Measurements from ENCODE around the gene DNAH5. TPM values are rescaled to one million over a fixed set of nuclear protein-coding genes. Genes with fewer than 3 reads are reported as not detected.

The DNAH5 gene
- total RNA-seq, 1 donor from 2014 or later, result 1.2 TPM

- no peaks in the 10 kb centered on the region for H3K4me1 Mint-ChIP-seq (ENCODE audit: unreplicated experiment)
- H3K4me3 Mint-ChIP-seq, result no peak overlapping the region
- no peak for TF ChIP-seq CTCF (conservative IDR thresholded peaks at IDR 0.05)
- peaks cover 8% of the 10 kb centered on the region for H3K27me3 Mint-ChIP-seq
- H3K27ac Mint-ChIP-seq, result no peak overlapping the region
- no peak for DNase-seq (ENCODE audit: extremely low spot score, unreplicated experiment)
- no peaks in the 10 kb centered on the region for H3K36me3 Mint-ChIP-seq
- H3K9me3 Mint-ChIP-seq, result no peaks in the 10 kb centered on the region
These were observed 9.6 kb downstream of the DNAH5 start for GRCh38 chr5:13934921-13935320.

- Mint-ChIP-seq H3K4me1 (ENCODE audit: unreplicated experiment) (no peaks in the 10 kb centered on the region), H3K4me3 (no peak overlapping the region), H3K27ac (no peak overlapping the region), H3K36me3 (no peaks in the 10 kb centered on the region), H3K27me3 (peaks cover 4% of the 10 kb centered on the region), H3K9me3 (no peaks in the 10 kb centered on the region)
- DNase-seq (ENCODE audit: extremely low spot score, unreplicated experiment), result no peak
- TF ChIP-seq CTCF (conservative IDR thresholded peaks at IDR 0.05), result no peak
These were observed 10.4 kb downstream of the DNAH5 start for GRCh38 chr5:13934125-13934524.

- no peak for TF ChIP-seq CTCF (conservative IDR thresholded peaks at IDR 0.05)
- no peaks in the 10 kb centered on the region for H3K4me1 Mint-ChIP-seq (ENCODE audit: unreplicated experiment)
- no peaks in the 10 kb centered on the region for H3K9me3 Mint-ChIP-seq
- peaks cover 4% of the 10 kb centered on the region for H3K27me3 Mint-ChIP-seq
- no peak overlapping the region for H3K27ac Mint-ChIP-seq
- H3K36me3 Mint-ChIP-seq, result no peaks in the 10 kb centered on the region
- no peak overlapping the region for H3K4me3 Mint-ChIP-seq
- DNase-seq (ENCODE audit: extremely low spot score, unreplicated experiment), result no peak
These were observed 11.9 kb downstream of the DNAH5 start for GRCh38 chr5:13932561-13932960.

- no peak overlapping the region for H3K4me3 Mint-ChIP-seq
- no peak for DNase-seq (ENCODE audit: extremely low spot score, unreplicated experiment)
- no peak for TF ChIP-seq CTCF (conservative IDR thresholded peaks at IDR 0.05)
- no peaks in the 10 kb centered on the region for H3K9me3 Mint-ChIP-seq
- peaks cover 4% of the 10 kb centered on the region for H3K27me3 Mint-ChIP-seq
- H3K36me3 Mint-ChIP-seq, result no peaks in the 10 kb centered on the region
- H3K4me1 Mint-ChIP-seq (ENCODE audit: unreplicated experiment), result no peaks in the 10 kb centered on the region
- no peak overlapping the region for H3K27ac Mint-ChIP-seq
These were observed 12.5 kb downstream of the DNAH5 start for GRCh38 chr5:13932011-13932410.

- DNase-seq (ENCODE audit: extremely low spot score, unreplicated experiment), result no peak
- H3K36me3 Mint-ChIP-seq, result no peaks in the 10 kb centered on the region
- no peaks in the 10 kb centered on the region for H3K9me3 Mint-ChIP-seq
- TF ChIP-seq CTCF (conservative IDR thresholded peaks at IDR 0.05), result no peak
- H3K4me1 Mint-ChIP-seq (ENCODE audit: unreplicated experiment), result no peaks in the 10 kb centered on the region
- no peak overlapping the region for H3K4me3 Mint-ChIP-seq
- no peak overlapping the region for H3K27ac Mint-ChIP-seq
- H3K27me3 Mint-ChIP-seq, result peaks cover 4% of the 10 kb centered on the region
These were observed 13.8 kb downstream of the DNAH5 start for GRCh38 chr5:13930541-13931171.

GRCh38 chr5:13926731-13927130 lies 17.8 kb downstream of the DNAH5 start:
- Mint-ChIP-seq H3K27me3 (peaks cover 4% of the 10 kb centered on the region), H3K4me1 (ENCODE audit: unreplicated experiment) (no peaks in the 10 kb centered on the region), H3K36me3 (no peaks in the 10 kb centered on the region), H3K9me3 (no peaks in the 10 kb centered on the region), H3K27ac (no peak overlapping the region), H3K4me3 (no peak overlapping the region)
- no peak for TF ChIP-seq CTCF (conservative IDR thresholded peaks at IDR 0.05)
- no peak for DNase-seq (ENCODE audit: extremely low spot score, unreplicated experiment)
